Activated naive CD8-positive, alpha-beta T cell treated with anti-CD3 and anti-CD28 coated beads, Interleukin-2, amount 10 ng/mL, durations not matched to agents 7 days and 5 days (primary cell): ENCODE results near the gene PLBD2. TPM values are rescaled to one million over a fixed set of nuclear protein-coding genes. Genes with fewer than 3 reads are reported as not detected.

Experiments
- ATAC-seq: fragments of 150-1000 bp; cut with Tn5 transposase; one replicate; pipeline ENCODE4 v1.10.0; 2021; ENCODE audit warnings: low read depth, moderate library complexity
- POLR2A ChIA-PET: fragments of 350-600 bp; sonication (Branson Sonifier 250); formaldehyde crosslinking; loops from one replicate; lab custom pipeline; 2021; ENCODE audit warnings: antibody characterized with exemption; lab: Charles Lee
- DNase-seq: peaks from one replicate; pipeline ENCODE4 v3.0.0; 2021
- H3K27ac Mint-ChIP-seq: one replicate; pipeline ENCODE4 v1.8.0; 2022; ENCODE audit warnings: mild to moderate bottlenecking, mixed read lengths
- H3K27me3 Mint-ChIP-seq: one replicate; pipeline ENCODE4 v1.8.0; 2022; ENCODE audit warnings: mild to moderate bottlenecking, moderate library complexity, mixed read lengths
- H3K36me3 Mint-ChIP-seq: one replicate; pipeline ENCODE4 v1.8.0; 2021; ENCODE audit warnings: mild to moderate bottlenecking, mixed read lengths
- H3K4me1 Mint-ChIP-seq: one replicate; pipeline ENCODE4 v1.8.0; 2021; ENCODE audit warnings: mixed read lengths
- H3K4me3 Mint-ChIP-seq: one replicate; pipeline ENCODE4 v1.8.0; 2022; ENCODE audit warnings: mild to moderate bottlenecking, moderate library complexity, mixed read lengths
- H3K9me3 Mint-ChIP-seq: one replicate; pipeline ENCODE4 v1.8.0; 2021; ENCODE audit warnings: mixed read lengths
- total RNA-seq, 2 experiments: library from RNA; stranded (reverse); gene quantifications; one replicate each; pipeline ENCODE4 v1.2.3, GENCODE V29; 2021

PLBD2 gene
- total RNA-seq, 2 experiments from 2014 or later, result 12.8 to 13.6 TPM

- H3K9me3 Mint-ChIP-seq, result peaks cover 1% of the 10 kb centered on the region
- DNase-seq (no peak), ATAC-seq (no peak)
- peaks cover 24% of the 10 kb centered on the region for H3K27me3 Mint-ChIP-seq
- POLR2A ChIA-PET, result no interaction called here
- H3K4me3 Mint-ChIP-seq, result no peak overlapping the region
- no peaks in the 10 kb centered on the region for H3K36me3 Mint-ChIP-seq
- H3K4me1 Mint-ChIP-seq, result peaks cover 3% of the 10 kb centered on the region
- H3K27ac Mint-ChIP-seq, result no peak overlapping the region
Measured at GRCh38 chr12:113428482-113428881, 70.1 kb downstream of the PLBD2 start.

GRCh38 chr12:113432986-113433385, 74.6 kb downstream of the PLBD2 start:
- Mint-ChIP-seq H3K36me3 (no peaks in the 10 kb centered on the region), H3K4me1 (no peaks in the 10 kb centered on the region), H3K27me3 (peaks cover 12% of the 10 kb centered on the region), H3K4me3 (no peak overlapping the region), H3K27ac (no peak overlapping the region), H3K9me3 (peaks cover 1% of the 10 kb centered on the region)
- ATAC-seq, result no peak
- POLR2A ChIA-PET, result no interaction called here
- DNase-seq, result no peak

GRCh38 chr12:113435367-113435766, 77.0 kb downstream of the PLBD2 start:
- no peak for DNase-seq
- no peak for ATAC-seq
- Mint-ChIP-seq H3K4me3 (no peak overlapping the region), H3K4me1 (no peaks in the 10 kb centered on the region), H3K36me3 (no peaks in the 10 kb centered on the region), H3K27me3 (peaks cover 9% of the 10 kb centered on the region), H3K27ac (no peak overlapping the region), H3K9me3 (no peaks in the 10 kb centered on the region)
- POLR2A ChIA-PET, result no interaction called here

- DNase-seq, result no peak
- POLR2A ChIA-PET, result no interaction called here
- Mint-ChIP-seq H3K4me3 (no peak overlapping the region), H3K4me1 (no peaks in the 10 kb centered on the region), H3K27me3 (peaks cover 8% of the 10 kb centered on the region), H3K36me3 (no peaks in the 10 kb centered on the region), H3K9me3 (no peaks in the 10 kb centered on the region), H3K27ac (no peak overlapping the region)
- no peak for ATAC-seq
Measured at GRCh38 chr12:113436586-113436985, 78.2 kb downstream of the PLBD2 start.

GRCh38 chr12:113436993-113437728, 78.8 kb downstream of the PLBD2 start:
- ATAC-seq (no peak), DNase-seq (no peak)
- Mint-ChIP-seq H3K27me3 (peaks cover 8% of the 10 kb centered on the region), H3K9me3 (no peaks in the 10 kb centered on the region), H3K36me3 (no peaks in the 10 kb centered on the region), H3K4me1 (no peaks in the 10 kb centered on the region), H3K4me3 (no peak overlapping the region), H3K27ac (no peak overlapping the region)
- POLR2A ChIA-PET, result no interaction called here

GRCh38 chr12:113437729-113438100, 79.3 kb downstream of the PLBD2 start:
- POLR2A ChIA-PET, result no interaction called here
- no peak overlapping the region for H3K4me3 Mint-ChIP-seq
- no peak for ATAC-seq
- no peak for DNase-seq
- H3K4me1 Mint-ChIP-seq, result no peaks in the 10 kb centered on the region
- H3K9me3 Mint-ChIP-seq, result no peaks in the 10 kb centered on the region
- peaks cover 8% of the 10 kb centered on the region for H3K27me3 Mint-ChIP-seq
- H3K36me3 Mint-ChIP-seq, result no peaks in the 10 kb centered on the region
- H3K27ac Mint-ChIP-seq, result no peak overlapping the region

- DNase-seq, result no peak
- Mint-ChIP-seq H3K4me3 (no peak overlapping the region), H3K27ac (no peak overlapping the region), H3K4me1 (no peaks in the 10 kb centered on the region), H3K9me3 (no peaks in the 10 kb centered on the region), H3K36me3 (no peaks in the 10 kb centered on the region), H3K27me3 (peaks cover 8% of the 10 kb centered on the region)
- POLR2A ChIA-PET, result no interaction called here
- no peak for ATAC-seq
Measured at GRCh38 chr12:113438523-113439300, 80.3 kb downstream of the PLBD2 start.

- POLR2A ChIA-PET, result no interaction called here
- DNase-seq (no peak), ATAC-seq (no peak)
- Mint-ChIP-seq H3K4me1 (no peaks in the 10 kb centered on the region), H3K27ac (no peak overlapping the region), H3K4me3 (no peak overlapping the region), H3K27me3 (peaks cover 11% of the 10 kb centered on the region), H3K9me3 (no peaks in the 10 kb centered on the region), H3K36me3 (no peaks in the 10 kb centered on the region)
Measured at GRCh38 chr12:113439301-113439597, 80.9 kb downstream of the PLBD2 start.

- H3K9me3 Mint-ChIP-seq, result no peaks in the 10 kb centered on the region
- H3K27ac Mint-ChIP-seq, result no peak overlapping the region
- POLR2A ChIA-PET, result no interaction called here
- peaks cover 11% of the 10 kb centered on the region for H3K27me3 Mint-ChIP-seq
- no peaks in the 10 kb centered on the region for H3K36me3 Mint-ChIP-seq
- ATAC-seq (no peak), DNase-seq (no peak)
- H3K4me1 Mint-ChIP-seq, result no peaks in the 10 kb centered on the region
- H3K4me3 Mint-ChIP-seq, result no peak overlapping the region
Measured at GRCh38 chr12:113439606-113440030, 81.2 kb downstream of the PLBD2 start.

GRCh38 chr12:113440336-113440735, 81.9 kb downstream of the PLBD2 start:
- H3K9me3 Mint-ChIP-seq, result no peaks in the 10 kb centered on the region
- no peaks in the 10 kb centered on the region for H3K36me3 Mint-ChIP-seq
- H3K4me1 Mint-ChIP-seq, result no peaks in the 10 kb centered on the region
- H3K4me3 Mint-ChIP-seq, result no peak overlapping the region
- DNase-seq, result no peak
- no peak overlapping the region for H3K27ac Mint-ChIP-seq
- H3K27me3 Mint-ChIP-seq, result peaks cover 14% of the 10 kb centered on the region
- POLR2A ChIA-PET, result no interaction called here
- no peak for ATAC-seq

Other genes with a start within 250 kb of the PLBD2 start
- gene RASAL1, start 222.8 kb upstream of the PLBD2 start, total RNA-seq, result 1 to 10 TPM; 1.0 to 2.3 TPM
- gene CFAP73, start 208.9 kb upstream of the PLBD2 start, total RNA-seq, result under 1 TPM; 0.55 to 0.65 TPM
- 10 to 100 TPM; 70.1 to 74.2 TPM for gene DDX54, start 173.1 kb upstream of the PLBD2 start, total RNA-seq
- 10 to 100 TPM; 18.5 to 21.5 TPM for gene RITA1, start 172.9 kb upstream of the PLBD2 start, total RNA-seq
- 10 to 100 TPM; 29.9 to 32.0 TPM for gene TPCN1, start 137.1 kb upstream of the PLBD2 start, total RNA-seq
- 10 to 100 TPM; 42.1 to 42.4 TPM for gene SLC8B1, start 23.5 kb upstream of the PLBD2 start, total RNA-seq
- gene SDS, start 45.3 kb downstream of the PLBD2 start, total RNA-seq, result under 1 TPM; 0.36 to 0.60 TPM
- gene SDSL, start 63.8 kb downstream of the PLBD2 start, total RNA-seq, result 1 to 10 TPM in 1 of 2 experiments, under 1 TPM in 1; 0.85 to 1.2 TPM
- not detected for gene LHX5, start 113.3 kb downstream of the PLBD2 start, total RNA-seq